Effector memory CD4-positive, alpha-beta T cell (primary cell): ENCODE data around the gene TIFAB.

Experiments used
- DNase-seq, 3 donors: peaks; one replicate each; pipeline ENCODE4 v3.0.0-alpha.2; 2020
- H3K27ac ChIP-seq: 2 replicates; pipeline ENCODE4 v1.7.0; 2013; ENCODE audit warnings: mild to moderate bottlenecking, low read length, moderate library complexity; ENCODE audit not compliant: insufficient read depth, poor library complexity, severe bottlenecking
- H3K27me3 ChIP-seq: replicated peaks from 2 replicates; pipeline ENCODE4 v1.7.0; 2013; ENCODE audit warnings: mild to moderate bottlenecking, low read length; ENCODE audit not compliant: insufficient read depth, control insufficient read depth, poor library complexity, severe bottlenecking
- H3K36me3 ChIP-seq: 2 replicates; pipeline ENCODE4 v1.7.0; 2013; ENCODE audit warnings: mild to moderate bottlenecking, low read length, moderate library complexity; ENCODE audit not compliant: control insufficient read depth, insufficient read depth
- H3K4me1 ChIP-seq: 2 replicates; pipeline ENCODE4 v1.7.0; 2013; ENCODE audit warnings: low read length, mild to moderate bottlenecking; ENCODE audit not compliant: control insufficient read depth, insufficient read depth, poor library complexity, severe bottlenecking
- H3K4me3 ChIP-seq: 2 replicates; pipeline ENCODE4 v1.7.0; 2013; ENCODE audit warnings: low read length, low read depth, mild to moderate bottlenecking; ENCODE audit not compliant: insufficient read depth, poor library complexity, severe bottlenecking
- H3K9me3 ChIP-seq: 2 replicates; pipeline ENCODE4 v1.7.0; 2013; ENCODE audit warnings: mild to moderate bottlenecking, low read length, moderate library complexity; ENCODE audit not compliant: control insufficient read depth

TIFAB gene

GRCh38 chr5:135435467-135436330 lies 16.5 kb downstream of the TIFAB start:
- no peak for DNase-seq

GRCh38 chr5:135434591-135435466 lies 17.3 kb downstream of the TIFAB start:
- no peaks in the 10 kb centered on the region for H3K36me3 ChIP-seq
- no peak for DNase-seq
- no peaks in the 10 kb centered on the region for H3K27me3 ChIP-seq
- no peak overlapping the region for H3K27ac ChIP-seq
- no peak overlapping the region for H3K4me3 ChIP-seq
- H3K4me1 ChIP-seq, result no peaks in the 10 kb centered on the region
- H3K9me3 ChIP-seq, result no peaks in the 10 kb centered on the region

More at GRCh38 chr5:135435467-135436330, 16.5 kb downstream of the TIFAB start:
- H3K27me3 ChIP-seq, result no peaks in the 10 kb centered on the region
- H3K4me3 ChIP-seq, result no peak overlapping the region
- H3K27ac ChIP-seq, result no peak overlapping the region
- H3K36me3 ChIP-seq, result no peaks in the 10 kb centered on the region
- no peaks in the 10 kb centered on the region for H3K9me3 ChIP-seq
- H3K4me1 ChIP-seq, result no peaks in the 10 kb centered on the region

GRCh38 chr5:135433681-135434426 lies 18.3 kb downstream of the TIFAB start:
- Histone ChIP-seq H3K4me1 (no peaks in the 10 kb centered on the region), H3K27me3 (no peaks in the 10 kb centered on the region), H3K27ac (no peak overlapping the region), H3K4me3 (no peak overlapping the region), H3K36me3 (no peaks in the 10 kb centered on the region), H3K9me3 (no peaks in the 10 kb centered on the region)
- DNase-seq, result no peak

GRCh38 chr5:135432113-135432512 lies 20.0 kb downstream of the TIFAB start:
- no peaks in the 10 kb centered on the region for H3K4me1 ChIP-seq
- H3K9me3 ChIP-seq, result no peaks in the 10 kb centered on the region

GRCh38 chr5:135430135-135430437 lies 22.1 kb downstream of the TIFAB start:
- Histone ChIP-seq H3K27me3 (no peaks in the 10 kb centered on the region), H3K4me3 (no peak overlapping the region), H3K4me1 (no peaks in the 10 kb centered on the region), H3K36me3 (no peaks in the 10 kb centered on the region), H3K27ac (no peak overlapping the region), H3K9me3 (no peaks in the 10 kb centered on the region)
- no peak for DNase-seq

More at GRCh38 chr5:135432113-135432512, 20.0 kb downstream of the TIFAB start:
- H3K27me3 ChIP-seq, result no peaks in the 10 kb centered on the region
- H3K36me3 ChIP-seq, result no peaks in the 10 kb centered on the region
- no peak overlapping the region for H3K4me3 ChIP-seq
- no peak overlapping the region for H3K27ac ChIP-seq
- DNase-seq, result no peak

GRCh38 chr5:135429301-135430134 lies 22.6 kb downstream of the TIFAB start:
- H3K4me1 ChIP-seq, result no peaks in the 10 kb centered on the region
- no peaks in the 10 kb centered on the region for H3K27me3 ChIP-seq
- H3K27ac ChIP-seq, result no peak overlapping the region
- no peaks in the 10 kb centered on the region for H3K36me3 ChIP-seq
- no peaks in the 10 kb centered on the region for H3K9me3 ChIP-seq
- no peak overlapping the region for H3K4me3 ChIP-seq
- DNase-seq, result no peak

- Histone ChIP-seq H3K9me3 (no peaks in the 10 kb centered on the region), H3K27ac (no peak overlapping the region), H3K4me3 (no peak overlapping the region), H3K4me1 (no peaks in the 10 kb centered on the region), H3K36me3 (no peaks in the 10 kb centered on the region), H3K27me3 (no peaks in the 10 kb centered on the region)
- no peak for DNase-seq
These were observed 23.6 kb downstream of the TIFAB start for GRCh38 chr5:135428586-135428985.

GRCh38 chr5:135426102-135427082 lies 25.8 kb downstream of the TIFAB start:
- no peaks in the 10 kb centered on the region for H3K4me1 ChIP-seq
- H3K27ac ChIP-seq, result no peak overlapping the region
- no peak for DNase-seq
- H3K4me3 ChIP-seq, result no peak overlapping the region
- H3K9me3 ChIP-seq, result no peaks in the 10 kb centered on the region
- H3K27me3 ChIP-seq, result no peaks in the 10 kb centered on the region
- no peaks in the 10 kb centered on the region for H3K36me3 ChIP-seq
